ENCODE measurements around the gene DLST.

GRCh38 chr14:74856366-74856765 lies 25.4 kb upstream of the DLST start:
- TF ChIP-seq, protein P1, sequence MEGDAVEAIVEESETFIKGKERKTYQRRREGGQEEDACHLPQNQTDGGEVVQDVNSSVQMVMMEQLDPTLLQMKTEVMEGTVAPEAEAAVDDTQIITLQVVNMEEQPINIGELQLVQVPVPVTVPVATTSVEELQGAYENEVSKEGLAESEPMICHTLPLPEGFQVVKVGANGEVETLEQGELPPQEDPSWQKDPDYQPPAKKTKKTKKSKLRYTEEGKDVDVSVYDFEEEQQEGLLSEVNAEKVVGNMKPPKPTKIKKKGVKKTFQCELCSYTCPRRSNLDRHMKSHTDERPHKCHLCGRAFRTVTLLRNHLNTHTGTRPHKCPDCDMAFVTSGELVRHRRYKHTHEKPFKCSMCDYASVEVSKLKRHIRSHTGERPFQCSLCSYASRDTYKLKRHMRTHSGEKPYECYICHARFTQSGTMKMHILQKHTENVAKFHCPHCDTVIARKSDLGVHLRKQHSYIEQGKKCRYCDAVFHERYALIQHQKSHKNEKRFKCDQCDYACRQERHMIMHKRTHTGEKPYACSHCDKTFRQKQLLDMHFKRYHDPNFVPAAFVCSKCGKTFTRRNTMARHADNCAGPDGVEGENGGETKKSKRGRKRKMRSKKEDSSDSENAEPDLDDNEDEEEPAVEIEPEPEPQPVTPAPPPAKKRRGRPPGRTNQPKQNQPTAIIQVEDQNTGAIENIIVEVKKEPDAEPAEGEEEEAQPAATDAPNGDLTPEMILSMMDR (IDR thresholded peaks at IDR 0.05): no peak
- TF ChIP-seq POLR2A (IDR thresholded peaks at IDR 0.05): no peak

All from stomach (tissue), 4 donors.